HL-60 (cell line): ENCODE measurements around the gene LRRC52.

Experiments used
- DNase-seq, 2 experiments: peaks; one replicate each; pipeline ENCODE4 v3.0.0-alpha.2; 2010 to 2020; ENCODE audit warnings: low read depth in 1 of 2, low spot score in 1 of 2
- H3K27ac ChIP-seq: fragments of 250-450 bp; sonication (Bioruptor Pico); replicated peaks from 2 replicates; pipeline ENCODE4 v1.5.1; 2020; ENCODE audit warnings: mild to moderate bottlenecking, moderate library complexity
- H3K27me3 ChIP-seq: fragments of 250-450 bp; sonication (Bioruptor Pico); 2 replicates; pipeline ENCODE4 v1.5.1; 2021; ENCODE audit warnings: mild to moderate bottlenecking, moderate library complexity; ENCODE audit not compliant: insufficient read depth, poor library complexity, severe bottlenecking
- H3K4me3 ChIP-seq: replicated peaks from 2 replicates; pipeline ENCODE4 v1.5.1; 2011; ENCODE audit warnings: mild to moderate bottlenecking, control low read depth, low read length; ENCODE audit not compliant: insufficient read depth
- CTCF ChIP-seq: IDR thresholded peaks from one replicate; pipeline ENCODE4 v1.5.1; 2011; ENCODE audit warnings: low read length, control low read depth, inconsistent platforms; ENCODE audit not compliant: insufficient read depth
- GABPA ChIP-seq: IDR thresholded peaks from 2 replicates; pipeline ENCODE4 v1.6.1; 2012; ENCODE audit warnings: low read depth
- POLR2AphosphoS5 ChIP-seq: IDR thresholded peaks from 2 replicates; pipeline ENCODE4 v1.6.1; 2012; ENCODE audit warnings: low read depth
- REST ChIP-seq: IDR thresholded peaks from 2 replicates; pipeline ENCODE4 v1.6.1; 2012; ENCODE audit warnings: low read depth; ENCODE audit not compliant: insufficient replicate concordance
- SPI1 ChIP-seq: IDR thresholded peaks from 2 replicates; pipeline ENCODE4 v1.6.1; 2012; ENCODE audit warnings: low read depth, mild to moderate bottlenecking, borderline replicate concordance

The LRRC52 gene

GRCh38 chr1:165564561-165564960 is 20.8 kb downstream of the LRRC52 start:
- H3K27me3 ChIP-seq = peaks cover 5% of the 10 kb centered on the region
- TF ChIP-seq REST = no peak
- TF ChIP-seq CTCF = no peak
- TF ChIP-seq SPI1 = no peak
- no peak for TF ChIP-seq POLR2AphosphoS5
- no peak for TF ChIP-seq GABPA
- no peak overlapping the region for H3K4me3 ChIP-seq
- no peak for DNase-seq
- no peak overlapping the region for H3K27ac ChIP-seq

- DNase-seq = no peak
- TF ChIP-seq REST = no peak
- no peak for TF ChIP-seq POLR2AphosphoS5
- TF ChIP-seq SPI1 = no peak
- no peak for TF ChIP-seq CTCF
- no peak for TF ChIP-seq GABPA
These were observed 22.1 kb downstream of the LRRC52 start for GRCh38 chr1:165565751-165566490.

GRCh38 chr1:165570078-165570477 is 26.3 kb downstream of the LRRC52 start:
- no peak for DNase-seq
- H3K27ac ChIP-seq = no peak overlapping the region

More at GRCh38 chr1:165565751-165566490, 22.1 kb downstream of the LRRC52 start:
- Histone ChIP-seq H3K27ac (no peak overlapping the region), H3K27me3 (peaks cover 4% of the 10 kb centered on the region), H3K4me3 (no peak overlapping the region)

More at GRCh38 chr1:165570078-165570477, 26.3 kb downstream of the LRRC52 start:
- peaks cover 18% of the 10 kb centered on the region for H3K27me3 ChIP-seq
- H3K4me3 ChIP-seq = no peak overlapping the region
- TF ChIP-seq GABPA (no peak), REST (no peak), SPI1 (no peak), CTCF (no peak), POLR2AphosphoS5 (no peak)
